Effector CD4-positive, alpha-beta T cell (primary cell): ENCODE data around the gene MT2A.
A peak's percentile ranks its signal among the peaks of the same experiment; 100 is the strongest.

Experiments
- DNase-seq: peaks from one replicate; pipeline ENCODE4 v3.0.0-alpha.2; 2020

Gene MT2A

GRCh38 chr16:56600398-56600999 is 7.9 kb upstream of the MT2A start:
- DNase-seq: no peak

- no peak for DNase-seq
These were observed 7.1 kb upstream of the MT2A start for GRCh38 chr16:56601325-56601724.

DNA sequence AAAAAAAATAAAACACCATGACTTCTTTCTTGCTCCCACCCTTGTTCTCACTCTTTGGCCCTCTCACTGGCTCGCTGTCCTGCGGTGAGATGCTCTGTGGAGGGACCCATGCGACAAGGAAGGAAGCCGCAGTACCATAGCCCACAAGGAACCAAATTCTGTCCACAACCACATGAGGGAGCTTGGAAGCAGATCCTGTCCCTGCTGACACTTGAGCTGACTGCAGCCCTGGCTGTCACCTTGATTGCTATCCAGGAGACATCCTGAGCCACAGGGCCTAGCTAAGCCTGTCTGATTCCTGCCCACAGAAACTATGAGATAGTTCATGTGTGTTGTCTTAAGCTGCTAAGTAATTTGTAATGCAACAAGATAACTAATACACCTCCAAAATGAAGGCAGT is 4.8 kb upstream of the MT2A start:
- DNase-seq: no peak

- no peak for DNase-seq
These were observed 3.4 kb upstream of the MT2A start for GRCh38 chr16:56604966-56605365.

DNA sequence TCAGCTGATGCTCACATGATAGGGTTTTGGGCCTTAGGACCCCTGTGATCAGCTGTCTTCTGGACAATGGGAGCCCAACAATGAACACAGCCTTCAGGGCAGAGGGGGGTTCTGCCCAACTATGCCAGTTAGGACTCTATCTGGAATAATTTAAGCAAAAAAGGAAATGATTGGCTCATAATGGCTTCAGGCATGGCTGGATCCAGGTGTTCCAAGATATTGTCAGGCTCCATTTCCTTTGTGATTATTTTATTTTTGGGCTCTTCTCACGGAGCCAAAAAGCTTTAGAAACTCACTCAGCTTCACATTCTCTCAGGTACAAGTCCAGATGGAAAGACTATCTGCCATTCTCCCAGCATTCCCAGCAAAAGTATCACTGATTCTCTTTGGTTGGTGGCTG is 2.9 kb upstream of the MT2A start:
- no peak for DNase-seq

DNA sequence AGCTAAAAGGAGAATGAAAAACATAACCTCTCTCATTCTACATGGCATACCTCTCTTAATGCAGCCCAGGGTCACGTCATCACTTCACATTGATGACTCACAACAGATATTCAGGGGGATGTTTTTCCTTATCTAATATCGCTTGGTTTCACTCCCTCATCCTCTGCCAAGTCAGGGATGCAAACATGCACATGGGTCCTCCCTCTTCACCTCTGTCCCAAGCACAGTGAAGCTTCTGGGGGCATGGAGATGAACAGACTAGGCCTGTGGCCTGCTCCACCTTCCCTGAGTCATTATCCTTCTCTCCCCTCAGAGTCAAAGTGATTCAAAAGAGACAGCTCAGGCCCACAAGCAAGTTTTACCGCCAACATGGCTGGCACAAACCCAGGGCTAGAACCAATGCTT is 2.3 kb upstream of the MT2A start:
- DNase-seq: no peak

- no peak for DNase-seq
These were observed 1.8 kb upstream of the MT2A start for GRCh38 chr16:56606476-56607108.

DNA sequence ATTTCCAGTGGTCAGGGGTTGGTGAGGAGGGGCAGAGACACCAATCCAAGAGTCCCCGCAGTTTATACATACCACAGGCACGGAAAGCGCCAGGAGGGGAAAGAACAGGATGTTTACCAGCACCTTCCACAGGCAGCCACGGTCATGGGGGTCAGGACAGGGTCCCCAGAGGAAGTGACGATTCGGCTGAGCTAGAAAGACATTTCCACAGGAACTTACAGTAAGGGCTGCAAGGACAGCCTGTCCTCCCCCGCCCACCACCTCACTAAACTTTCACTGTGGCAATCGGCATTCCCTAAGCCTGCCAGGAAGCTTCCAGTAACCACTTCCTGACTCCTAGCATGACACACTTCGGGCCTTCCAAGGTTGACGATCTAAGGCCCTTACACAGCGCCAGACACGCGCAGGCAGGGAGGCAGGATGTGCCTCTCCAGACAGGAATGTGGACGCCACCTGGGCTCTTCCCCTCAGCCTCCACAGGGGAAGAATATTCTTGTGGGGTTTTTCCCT is 1.2 kb upstream of the MT2A start:
- no peak for DNase-seq

DNA sequence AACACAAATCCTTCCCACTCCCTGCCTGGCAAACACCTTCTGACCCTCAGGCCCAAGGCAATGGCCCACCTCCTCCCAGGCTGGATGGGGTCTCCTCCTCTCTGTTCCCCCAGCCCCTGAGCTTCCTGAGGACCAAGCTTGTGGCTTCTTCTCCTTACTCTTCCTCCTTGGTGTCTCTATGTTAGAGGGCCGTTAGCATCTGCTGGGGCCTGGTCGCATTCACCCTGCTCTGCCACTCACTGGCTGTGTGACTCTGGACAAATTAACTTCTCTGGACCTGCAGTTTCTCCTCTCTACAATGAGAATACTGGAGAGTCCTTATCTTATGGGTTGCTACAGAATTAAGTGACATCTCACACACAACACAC is 725 bp upstream of the MT2A start:
- DNase-seq: no peak

DNA sequence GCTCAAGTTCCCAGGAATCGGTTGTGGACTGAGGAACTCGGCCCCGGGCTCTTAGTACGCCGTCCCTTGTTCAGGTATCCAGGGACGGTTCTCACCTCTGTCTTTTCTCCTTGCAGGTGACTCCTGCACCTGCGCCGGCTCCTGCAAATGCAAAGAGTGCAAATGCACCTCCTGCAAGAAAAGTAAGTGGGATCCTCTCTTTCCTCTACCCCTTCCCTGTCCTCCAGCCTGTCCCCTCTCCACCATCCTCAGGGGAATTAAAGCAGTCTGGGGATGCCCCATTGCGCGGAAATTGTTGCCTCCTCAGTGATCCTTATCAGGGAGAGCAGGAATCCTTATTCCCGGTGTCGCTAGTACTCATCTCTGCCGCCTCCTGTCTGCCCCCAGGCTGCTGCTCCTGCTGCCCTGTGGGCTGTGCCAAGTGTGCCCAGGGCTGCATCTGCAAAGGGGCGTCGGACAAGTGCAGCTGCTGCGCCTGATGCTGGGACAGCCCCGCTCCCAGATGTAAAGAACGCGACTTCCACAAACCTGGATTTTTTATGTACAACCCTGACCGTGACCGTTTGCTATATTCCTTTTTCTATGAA is 585 bp downstream of the MT2A start:
- DNase-seq: no peak

GRCh38 chr16:56609463-56609921 is 1.1 kb downstream of the MT2A start:
- peak; percentile 67 for DNase-seq

GRCh38 chr16:56610017-56610608 is 1.7 kb downstream of the MT2A start:
- peak; percentile 60 for DNase-seq

DNA sequence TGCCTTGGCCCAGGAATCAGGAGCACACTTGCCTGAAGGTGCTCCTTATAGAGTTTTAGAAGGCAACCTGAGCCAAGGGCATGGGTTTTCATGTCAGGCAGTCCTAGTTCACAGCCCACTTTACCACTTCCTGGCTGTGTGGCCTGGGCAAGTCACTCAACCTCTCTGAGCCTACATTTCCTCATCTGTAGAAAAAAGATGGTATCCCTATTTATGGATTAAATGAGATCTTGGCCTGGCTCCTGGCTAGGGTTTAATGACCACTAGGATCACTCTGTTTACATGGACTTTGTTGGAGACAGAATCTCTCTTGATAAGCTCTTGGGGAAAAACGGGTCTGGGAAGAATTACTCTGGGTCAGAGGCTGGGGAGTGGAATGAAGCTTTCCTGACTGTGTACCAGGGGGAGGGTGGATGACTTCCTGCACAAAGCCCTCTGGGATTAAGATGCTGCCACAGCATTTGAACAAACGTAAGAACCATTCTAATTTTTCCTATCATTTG is 2.3 kb downstream of the MT2A start:
- no peak for DNase-seq

DNA sequence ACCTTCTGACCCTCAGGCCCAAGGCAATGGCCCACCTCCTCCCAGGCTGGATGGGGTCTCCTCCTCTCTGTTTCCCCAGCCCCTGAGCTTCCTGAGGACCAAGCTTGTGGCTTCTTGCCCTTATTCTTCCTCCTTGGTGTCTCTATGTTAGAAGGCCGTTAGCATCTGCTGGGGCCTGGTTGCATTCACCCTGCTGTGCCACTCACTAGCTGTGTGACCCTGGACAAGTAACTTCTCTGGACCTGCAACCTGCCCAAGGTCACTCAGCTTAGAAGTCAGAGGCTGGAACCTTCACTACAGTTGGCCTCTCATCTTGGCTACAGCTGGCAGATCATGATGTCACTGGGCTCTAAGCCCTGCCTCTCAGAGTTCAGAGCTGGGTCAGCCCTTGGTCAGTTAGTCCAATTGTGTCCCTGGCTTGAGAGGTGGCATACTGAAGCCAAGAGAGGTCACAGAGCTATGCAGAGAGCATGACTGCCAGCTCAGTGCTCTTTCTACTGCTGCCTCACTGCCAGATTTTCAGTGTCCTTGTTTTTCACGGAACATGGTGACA is 3.0 kb downstream of the MT2A start:
- DNase-seq: no peak

- no peak for DNase-seq
These were observed 5.3 kb downstream of the MT2A start for GRCh38 chr16:56613706-56614105.

DNA sequence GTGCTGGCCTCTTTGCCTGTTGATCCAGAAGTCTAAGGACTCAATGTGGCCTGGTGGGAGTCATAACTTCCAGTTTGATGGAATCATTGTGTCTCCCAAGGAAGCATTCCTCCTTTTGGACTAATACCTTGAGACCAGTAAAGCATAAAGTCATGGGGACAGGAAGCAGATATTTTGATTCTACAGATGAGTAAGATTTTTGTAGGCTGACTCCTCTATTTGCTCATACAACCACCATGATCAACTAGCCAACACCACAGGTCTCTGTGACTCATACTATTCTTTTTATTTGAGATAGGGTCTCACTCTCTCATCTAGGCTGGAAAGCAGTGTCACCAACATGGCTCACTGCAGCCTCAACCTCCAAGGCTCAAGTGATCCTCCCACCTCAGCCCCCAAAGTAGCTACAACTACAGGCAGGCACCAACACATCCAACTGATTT is 6.2 kb downstream of the MT2A start:
- DNase-seq: no peak

DNA sequence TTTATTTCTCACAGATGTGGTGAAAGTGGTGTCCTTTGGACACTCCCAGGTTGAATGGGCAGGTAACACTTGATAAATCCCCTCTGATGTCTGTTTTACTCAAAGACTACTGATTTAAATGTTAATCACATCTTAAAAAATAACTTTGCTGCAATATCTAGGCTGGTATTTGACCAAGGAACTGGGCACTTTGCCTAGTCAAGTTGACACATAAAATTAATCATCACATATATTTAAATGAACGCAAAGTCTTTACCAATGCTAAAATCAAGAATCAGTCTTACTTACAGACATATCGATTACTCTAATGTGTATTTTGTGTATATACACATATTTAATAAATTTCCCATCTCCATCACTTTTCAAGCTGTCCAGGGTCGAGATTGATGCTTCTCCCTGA is 7.0 kb downstream of the MT2A start:
- DNase-seq: no peak

DNA sequence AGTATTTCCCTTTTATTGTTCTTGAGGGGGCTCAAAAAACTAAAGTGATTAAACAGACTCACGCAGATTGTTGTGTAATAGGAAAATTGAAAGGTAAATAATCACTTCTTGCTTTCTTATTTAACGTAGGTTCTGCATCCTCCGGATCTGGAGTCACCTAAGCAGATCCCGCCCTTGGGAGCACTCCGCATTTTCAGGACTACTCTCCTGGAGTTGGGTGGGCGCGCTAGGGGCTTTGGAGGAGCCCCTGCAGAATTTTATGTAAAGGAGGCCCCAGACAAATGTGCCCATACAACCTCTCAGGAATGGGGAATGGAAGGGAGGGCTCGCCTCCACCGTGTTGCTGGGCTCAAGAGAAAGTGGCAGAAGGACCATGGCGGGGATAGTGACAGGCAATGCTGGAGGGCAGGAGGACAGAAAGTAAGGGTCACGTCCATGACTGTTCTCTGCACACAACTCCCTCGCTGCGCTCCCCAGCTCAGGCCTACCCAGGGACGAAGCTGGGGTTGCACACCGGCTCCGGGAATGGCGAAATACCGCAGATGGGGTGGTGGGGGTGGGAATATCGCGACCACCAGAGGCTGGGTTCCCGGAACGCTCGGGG is 8.3 kb downstream of the MT2A start:
- no peak for DNase-seq

DNA sequence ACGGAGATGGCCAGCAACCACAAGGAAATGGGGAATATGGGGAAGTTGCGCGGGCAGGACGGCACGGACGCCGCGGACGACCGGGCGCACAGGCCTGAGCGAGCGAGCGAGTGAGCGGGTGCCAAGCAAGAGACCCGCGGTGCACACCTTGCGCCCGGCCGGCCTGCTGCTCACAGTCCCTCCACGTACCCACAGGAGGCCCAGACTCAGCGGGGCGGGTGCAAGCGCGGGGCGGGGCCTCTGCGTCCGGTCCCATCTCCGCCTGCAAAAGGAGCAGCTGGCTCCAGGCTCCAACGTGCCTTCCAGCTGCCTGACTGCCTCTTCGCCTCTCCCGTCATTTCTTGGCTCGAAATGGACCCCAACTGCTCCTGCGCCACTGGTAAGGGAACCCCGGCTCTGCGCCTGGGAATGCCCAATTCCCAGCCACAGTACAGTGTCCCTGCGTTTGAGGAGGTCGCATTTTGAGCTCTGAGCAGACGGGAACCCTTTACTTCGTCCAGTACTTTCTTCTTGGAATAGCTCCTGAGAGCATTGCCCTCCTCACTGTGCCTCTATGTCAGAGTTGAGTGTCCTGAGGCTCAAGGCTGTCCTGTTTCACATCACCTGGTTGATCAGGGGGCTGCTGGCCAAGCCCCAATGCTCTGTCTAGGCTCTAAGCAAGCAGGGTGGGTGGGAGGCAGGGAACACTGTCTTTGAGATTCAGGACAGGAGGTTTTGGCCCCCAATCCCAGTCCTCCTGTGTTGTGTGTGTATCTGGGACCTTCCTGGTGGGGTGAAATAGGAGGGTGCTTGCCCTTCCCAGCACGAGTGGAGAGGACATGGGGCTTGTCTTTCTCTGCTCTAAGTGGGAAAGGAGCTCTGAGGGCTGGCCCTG is 9.1 kb downstream of the MT2A start:
- DNase-seq: peak; percentile 47

DNA sequence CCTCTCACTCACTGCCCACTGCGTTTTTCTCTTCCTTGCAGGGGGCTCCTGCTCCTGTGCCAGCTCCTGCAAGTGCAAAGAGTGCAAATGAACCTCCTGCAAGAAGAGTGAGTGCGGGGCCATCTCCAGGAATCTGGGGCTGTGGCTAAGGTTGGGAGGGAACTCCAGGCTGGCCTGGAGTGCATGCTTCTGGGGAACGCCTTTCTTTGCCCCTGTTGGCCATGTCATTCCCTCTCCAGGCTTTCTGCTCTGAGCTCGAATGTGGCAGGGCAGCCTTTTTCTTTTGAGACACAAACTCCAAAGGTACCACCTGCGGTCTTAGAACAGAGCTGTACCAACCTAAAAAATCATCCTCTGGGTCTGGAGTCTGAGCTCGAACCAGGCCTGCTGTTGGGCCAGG is 9.8 kb downstream of the MT2A start:
- DNase-seq: no peak

DNA sequence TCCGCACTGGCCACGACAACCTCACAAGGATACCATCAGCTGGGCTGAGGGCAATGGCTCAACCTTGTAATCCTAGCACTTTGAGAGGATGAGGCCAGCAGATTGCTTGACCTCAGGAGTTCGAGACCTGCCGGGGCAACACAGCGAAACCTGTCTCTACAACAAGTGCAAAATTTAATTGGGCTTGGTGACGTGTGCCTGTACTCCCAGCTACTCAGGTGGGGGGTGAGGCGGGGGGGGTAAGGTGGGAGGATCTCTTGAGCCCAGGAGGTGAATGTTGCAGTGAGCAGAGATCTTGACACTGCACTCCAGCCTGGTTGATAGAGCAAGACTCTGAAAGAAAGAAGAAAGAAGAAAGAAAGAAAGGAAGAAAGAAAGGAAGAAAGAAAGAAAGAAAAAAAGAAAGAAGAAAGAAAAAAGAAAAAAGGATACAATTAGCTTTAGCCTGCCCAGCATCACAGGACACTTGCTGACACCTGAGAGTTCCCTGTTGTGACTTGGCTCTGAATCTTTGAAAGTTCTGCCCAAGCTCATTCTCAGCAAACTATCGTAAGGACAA is 12.0 kb downstream of the MT2A start:
- DNase-seq: no peak
